GM23248 (cell line): ENCODE results near the gene XIST. TPM values are rescaled to one million over a fixed set of nuclear protein-coding genes. Genes with fewer than 3 reads are reported as not detected.

ENCODE experiments used
- DNase-seq: peaks from one replicate; pipeline ENCODE4 v3.0.0-alpha.2; 2015
- H2AFZ ChIP-seq: fragments of 200-600 bp; sonication (generic); 2 replicates; pipeline ENCODE4 v1.6.1; 2016; ENCODE audit warnings: antibody characterized with exemption
- H3F3A ChIP-seq: fragments of 200-600 bp; sonication (generic); 2 replicates; pipeline ENCODE4 v1.6.1; 2016; ENCODE audit warnings: mild to moderate bottlenecking, antibody characterized with exemption, mixed run types; ENCODE audit not compliant: insufficient read depth
- H3K27ac ChIP-seq: fragments of 200-600 bp; sonication (generic); 2 replicates; pipeline ENCODE4 v1.5.1; 2016; ENCODE audit warnings: mild to moderate bottlenecking
- H3K27me3 ChIP-seq: fragments of 200-600 bp; sonication (generic); replicated peaks from 2 replicates; pipeline ENCODE4 v1.6.1; 2016; ENCODE audit warnings: mild to moderate bottlenecking; ENCODE audit not compliant: insufficient read depth
- H3K36me3 ChIP-seq: fragments of 200-600 bp; sonication (generic); 2 replicates; pipeline ENCODE4 v1.6.1; 2016; ENCODE audit warnings: low read depth, mild to moderate bottlenecking
- H3K4me1 ChIP-seq: fragments of 200-600 bp; sonication (generic); 2 replicates; pipeline ENCODE4 v1.6.1; 2016; ENCODE audit warnings: mild to moderate bottlenecking; ENCODE audit not compliant: insufficient read depth
- H3K4me2 ChIP-seq: fragments of 200-600 bp; sonication (generic); one replicate; pipeline ENCODE4 v1.6.1; 2016; ENCODE audit warnings: mild to moderate bottlenecking; ENCODE audit not compliant: unreplicated experiment
- H3K4me3 ChIP-seq: fragments of 200-600 bp; sonication (generic); 2 replicates; pipeline ENCODE4 v1.5.1; 2016; ENCODE audit warnings: mild to moderate bottlenecking
- H3K79me2 ChIP-seq: fragments of 200-600 bp; sonication (generic); 2 replicates; pipeline ENCODE4 v1.6.1; 2016; ENCODE audit warnings: mild to moderate bottlenecking; ENCODE audit not compliant: insufficient read depth
- H3K9ac ChIP-seq: fragments of 200-600 bp; sonication (generic); 2 replicates; pipeline ENCODE4 v1.6.1; 2016; ENCODE audit warnings: mild to moderate bottlenecking
- H3K9me2 ChIP-seq: fragments of 200-600 bp; sonication (generic); 2 replicates; pipeline ENCODE4 v1.6.1; 2016; ENCODE audit warnings: mixed run types, mild to moderate bottlenecking, moderate library complexity; ENCODE audit not compliant: insufficient read depth
- H3K9me3 ChIP-seq: fragments of 200-600 bp; sonication (generic); one replicate; pipeline ENCODE4 v1.6.1; 2017; ENCODE audit warnings: low read depth
- H4K20me1 ChIP-seq: fragments of 200-600 bp; sonication (generic); 2 replicates; pipeline ENCODE4 v1.6.0; 2016; ENCODE audit not compliant: insufficient read depth
- EZH2 ChIP-seq: fragments of 200-600 bp; sonication (generic); IDR thresholded peaks from 2 replicates; pipeline ENCODE4 v1.6.1; 2018; ENCODE audit warnings: antibody characterized with exemption, mild to moderate bottlenecking; ENCODE audit not compliant: insufficient read depth, poor library complexity, severe bottlenecking
- EZH2phosphoT487 ChIP-seq: fragments of 200-600 bp; sonication (generic); IDR thresholded peaks from 2 replicates; pipeline ENCODE4 v1.6.1; 2018; ENCODE audit warnings: antibody characterized with exemption, moderate library complexity, mild to moderate bottlenecking, low read depth; ENCODE audit not compliant: insufficient read depth
- WGBS, 2 experiments: methylation state at CpG; one replicate each; pipeline ENCODE4 v1.1.6; 2015 to 2017; ENCODE audit warnings: low lambda C conversion rate in 2 of 2, low coverage in 1 of 2; ENCODE audit errors: missing lambda C conversion rate in 2 of 2; 5-methylcytosine and 5-hydroxymethylcytosine counted together
- in situ Hi-C: fragments of 300-500 bp; cut with MboI; formaldehyde crosslinking; loops from 2 replicates; pipeline ENCODE4 v1.15.0; 2020
- polyA plus RNA-seq: library from polyadenylated mRNA; unstranded; fragments of >200 nt; fragmentation: Nextera tagmentation; extraction: Ambion mirVana; gene quantifications from 2 replicates; pipeline ENCODE4 v1.2.1, GENCODE V29; 2016
- total RNA-seq: library from RNA; depleted of rRNA; stranded (reverse); fragments of >200 nt; shearing (Covaris generic); gene quantifications from 2 replicates; pipeline ENCODE4 v1.2.3, GENCODE V29; 2014

The XIST gene
- total and polyA plus RNA-seq, 2 experiments from 2014 or later: not detected

- Histone ChIP-seq H3K36me3 (no peaks in the 10 kb centered on the region), H3K9ac (no peak overlapping the region), H3K27ac (no peak overlapping the region), H3K9me3 (no peaks in the 10 kb centered on the region), H3K9me2 (no peaks in the 10 kb centered on the region), H3K79me2 (no peaks in the 10 kb centered on the region), H3K27me3 (no peaks in the 10 kb centered on the region), H3F3A (no peaks in the 10 kb centered on the region), H4K20me1 (no peaks in the 10 kb centered on the region), H3K4me1 (no peaks in the 10 kb centered on the region), H3K4me2 (no peak overlapping the region), H2AFZ (no peak overlapping the region), H3K4me3 (no peak overlapping the region)
- WGBS, 2 experiments: 17 to 32% methylated on average over 1 to 2 of the region's 2 CpGs
- no peak for DNase-seq
- no peak for TF ChIP-seq EZH2phosphoT487
- no peak for TF ChIP-seq EZH2
- in situ Hi-C loops: loop anchor here (10.0 kb wide), 2 partner anchors 128 to 248 kb away; no protein-coding TSS in a partner anchor
Measured at GRCh38 chrX:73876911-73877310, 24.4 kb upstream of the XIST start.

- no peaks in the 10 kb centered on the region for H3K27me3 ChIP-seq
- H3F3A ChIP-seq: no peaks in the 10 kb centered on the region
- no peak overlapping the region for H2AFZ ChIP-seq
Measured at GRCh38 chrX:73868916-73869315, 16.4 kb upstream of the XIST start.

GRCh38 chrX:73867144-73867543 lies 14.6 kb upstream of the XIST start:
- Histone ChIP-seq H3K79me2 (no peaks in the 10 kb centered on the region), H3K9me2 (no peaks in the 10 kb centered on the region), H3K4me2 (no peak overlapping the region), H2AFZ (no peak overlapping the region), H3K9me3 (no peaks in the 10 kb centered on the region), H4K20me1 (no peaks in the 10 kb centered on the region), H3K9ac (no peak overlapping the region), H3K27ac (no peak overlapping the region), H3F3A (no peaks in the 10 kb centered on the region), H3K4me3 (no peak overlapping the region), H3K4me1 (no peaks in the 10 kb centered on the region), H3K27me3 (no peaks in the 10 kb centered on the region), H3K36me3 (no peaks in the 10 kb centered on the region)
- no peak for TF ChIP-seq EZH2
- no peak for TF ChIP-seq EZH2phosphoT487
- in situ Hi-C loops: loop anchor here (25.0 kb wide), 1 partner anchor 470 kb away; no protein-coding TSS in a partner anchor
- DNase-seq: no peak
- WGBS, 2 experiments: 90 to 96% methylated on average over 6 of the region's 6 CpGs

More at GRCh38 chrX:73868916-73869315, 16.4 kb upstream of the XIST start:
- TF ChIP-seq EZH2 (no peak), EZH2phosphoT487 (no peak)
- Histone ChIP-seq H3K27ac (no peak overlapping the region), H3K79me2 (no peaks in the 10 kb centered on the region), H3K36me3 (no peaks in the 10 kb centered on the region), H3K4me3 (no peak overlapping the region), H3K4me2 (no peak overlapping the region), H3K9me3 (no peaks in the 10 kb centered on the region), H3K4me1 (no peaks in the 10 kb centered on the region), H3K9ac (no peak overlapping the region), H3K9me2 (no peaks in the 10 kb centered on the region), H4K20me1 (no peaks in the 10 kb centered on the region)
- in situ Hi-C loops: loop anchor here (25.0 kb wide), 1 partner anchor 468 kb away; no protein-coding TSS in a partner anchor
- no peak for DNase-seq
- 75 to 89% methylated on average over 1 of the region's 1 CpG for WGBS, 2 experiments

DNA sequence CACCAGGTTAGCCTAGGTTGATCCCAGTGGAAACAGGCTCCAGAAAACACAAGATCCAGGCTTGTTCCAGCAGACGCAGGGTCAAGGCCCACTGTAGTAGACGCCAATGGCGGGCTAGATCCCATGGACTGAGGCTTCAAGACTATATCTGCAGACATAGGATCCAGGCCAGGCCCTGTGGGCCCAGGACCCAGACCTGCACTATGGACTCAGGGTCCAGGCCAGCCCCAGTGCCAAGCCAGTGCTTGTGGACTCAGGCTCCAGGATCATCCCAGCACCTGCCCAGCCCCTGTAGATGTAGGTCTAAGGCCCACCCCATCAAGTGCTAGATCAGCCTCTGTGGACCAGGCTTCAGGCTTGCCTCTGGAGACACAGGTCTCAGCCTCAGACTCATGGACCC lies 11.3 kb upstream of the XIST start:
- no peaks in the 10 kb centered on the region for H3K4me1 ChIP-seq
- no peaks in the 10 kb centered on the region for H3K9me3 ChIP-seq
- H3F3A ChIP-seq: no peaks in the 10 kb centered on the region
- H3K4me3 ChIP-seq: no peak overlapping the region
- TF ChIP-seq EZH2 (no peak), EZH2phosphoT487 (no peak)
- no peak overlapping the region for H3K9ac ChIP-seq
- H3K4me2 ChIP-seq: no peak overlapping the region
- H3K36me3 ChIP-seq: no peaks in the 10 kb centered on the region
- H3K27ac ChIP-seq: no peak overlapping the region
- H3K27me3 ChIP-seq: no peaks in the 10 kb centered on the region
- in situ Hi-C loops: loop anchor here (25.0 kb wide), 1 partner anchor 473 kb away; no protein-coding TSS in a partner anchor
- 94 to 96% methylated on average over 3 of the region's 3 CpGs for WGBS, 2 experiments
- no peak overlapping the region for H2AFZ ChIP-seq
- DNase-seq: no peak
- H4K20me1 ChIP-seq: no peaks in the 10 kb centered on the region
- H3K9me2 ChIP-seq: no peaks in the 10 kb centered on the region
- no peaks in the 10 kb centered on the region for H3K79me2 ChIP-seq

- H3K4me2 ChIP-seq: no peak overlapping the region
- H3K9ac ChIP-seq: no peak overlapping the region
- no peak overlapping the region for H3K27ac ChIP-seq
- no peak for DNase-seq
- no peak overlapping the region for H3K4me3 ChIP-seq
- H3K9me3 ChIP-seq: no peaks in the 10 kb centered on the region
- TF ChIP-seq EZH2: no peak
- no peak for TF ChIP-seq EZH2phosphoT487
- in situ Hi-C loops: loop anchor here (25.0 kb wide), 1 partner anchor 474 kb away; no protein-coding TSS in a partner anchor
- H3F3A ChIP-seq: no peaks in the 10 kb centered on the region
- H4K20me1 ChIP-seq: no peaks in the 10 kb centered on the region
- no peaks in the 10 kb centered on the region for H3K79me2 ChIP-seq
- H3K36me3 ChIP-seq: no peaks in the 10 kb centered on the region
- H3K4me1 ChIP-seq: no peaks in the 10 kb centered on the region
- no peak overlapping the region for H2AFZ ChIP-seq
- H3K9me2 ChIP-seq: no peaks in the 10 kb centered on the region
- no peaks in the 10 kb centered on the region for H3K27me3 ChIP-seq
Measured at GRCh38 chrX:73863268-73863667, 10.8 kb upstream of the XIST start.
